ENCODE results near the gene ZNF684.
"Not testable (repeated sequence)": the region's sequence is repeated elsewhere in the genome, so short reads cannot be mapped to it uniquely, and the experiment has no call there.

Gene ZNF684

DNA sequence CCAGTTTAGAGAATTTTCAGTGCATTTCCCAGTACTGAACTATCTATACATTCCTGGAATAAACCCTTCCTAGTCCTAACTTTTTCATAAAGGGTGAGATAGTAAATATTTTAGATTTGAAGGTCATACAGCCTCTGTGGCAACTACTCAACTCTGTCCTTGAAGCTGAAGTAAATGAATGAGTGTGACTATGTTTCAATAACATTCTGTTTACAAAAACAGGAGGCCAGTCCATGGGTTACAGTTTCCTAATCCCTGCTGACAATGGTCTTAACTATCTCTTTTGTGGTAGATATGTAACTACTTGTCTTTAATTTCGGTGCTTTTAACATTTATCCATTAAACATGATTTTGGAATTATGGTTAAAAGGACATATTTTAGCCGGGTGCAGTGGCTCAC is 4.3 kb downstream of the ZNF684 start:
- Histone ChIP-seq H3K9me3 (ENCODE audit: control insufficient read depth, insufficient read depth, low read length) (no peaks in the 10 kb centered on the region), H3K36me3 (ENCODE audit: control insufficient read depth, insufficient read depth, low read length) (no peaks in the 10 kb centered on the region), H3K27me3 (ENCODE audit: control insufficient read depth, insufficient read depth, low read length) (no peaks in the 10 kb centered on the region), H3K4me1 (ENCODE audit: control insufficient read depth, insufficient read depth, low read length) (no peaks in the 10 kb centered on the region), H3K27ac (ENCODE audit: low read length) (no peak overlapping the region), H3K4me3 (ENCODE audit: low read length) (no peak overlapping the region)
- no CpG with 5 or more reads among the region's 2 CpGs for WGBS (ENCODE audit: insufficient coverage, insufficient read length)
- no peak for DNase-seq (ENCODE audit: low read depth, low spot score)

- WGBS (ENCODE audit: insufficient coverage, insufficient read length), result no CpG with 5 or more reads among the region's 7 CpGs
- H3K27ac ChIP-seq (ENCODE audit: low read length), result no peak overlapping the region
- no peak for DNase-seq (ENCODE audit: low read depth, low spot score)
- H3K36me3 ChIP-seq (ENCODE audit: control insufficient read depth, insufficient read depth, low read length), result no peaks in the 10 kb centered on the region
- no peaks in the 10 kb centered on the region for H3K4me1 ChIP-seq (ENCODE audit: control insufficient read depth, insufficient read depth, low read length)
- no peak overlapping the region for H3K4me3 ChIP-seq (ENCODE audit: low read length)
- H3K9me3 ChIP-seq (ENCODE audit: control insufficient read depth, insufficient read depth, low read length), result no peaks in the 10 kb centered on the region
- no peaks in the 10 kb centered on the region for H3K27me3 ChIP-seq (ENCODE audit: control insufficient read depth, insufficient read depth, low read length)
Observed at GRCh38 chr1:40539338-40539737, 7.9 kb downstream of the ZNF684 start.

DNA sequence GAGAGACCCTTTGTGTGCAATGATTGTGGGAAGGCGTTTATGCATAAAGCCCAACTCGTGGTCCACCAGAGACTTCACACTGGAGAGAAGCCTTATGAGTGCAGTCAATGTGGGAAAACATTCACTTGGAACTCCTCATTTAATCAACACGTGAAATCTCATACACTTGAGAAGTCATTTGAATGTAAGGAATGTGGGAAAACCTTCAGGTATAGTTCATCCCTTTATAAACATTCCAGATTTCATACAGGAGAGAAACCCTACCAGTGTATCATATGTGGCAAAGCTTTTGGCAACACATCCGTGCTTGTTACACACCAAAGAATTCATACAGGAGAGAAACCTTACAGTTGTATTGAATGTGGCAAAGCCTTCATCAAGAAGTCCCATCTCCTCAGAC is 15.5 kb downstream of the ZNF684 start:
- H3K27ac ChIP-seq (ENCODE audit: low read length), result no peak overlapping the region
- no peaks in the 10 kb centered on the region for H3K27me3 ChIP-seq (ENCODE audit: control insufficient read depth, insufficient read depth, low read length)
- peaks cover 2% of the 10 kb centered on the region; the same call in 1 of the 2 replicates for H3K9me3 ChIP-seq (ENCODE audit: control insufficient read depth, insufficient read depth, low read length)
- no CpG with 5 or more reads among the region's 4 CpGs for WGBS (ENCODE audit: insufficient coverage, insufficient read length)
- no peak overlapping the region for H3K4me3 ChIP-seq (ENCODE audit: low read length)
- peaks cover 6% of the 10 kb centered on the region; the same call in 1 of the 2 replicates for H3K36me3 ChIP-seq (ENCODE audit: control insufficient read depth, insufficient read depth, low read length)
- DNase-seq (ENCODE audit: low read depth, low spot score), result no peak
- H3K4me1 ChIP-seq (ENCODE audit: control insufficient read depth, insufficient read depth, low read length), result no peaks in the 10 kb centered on the region

DNA sequence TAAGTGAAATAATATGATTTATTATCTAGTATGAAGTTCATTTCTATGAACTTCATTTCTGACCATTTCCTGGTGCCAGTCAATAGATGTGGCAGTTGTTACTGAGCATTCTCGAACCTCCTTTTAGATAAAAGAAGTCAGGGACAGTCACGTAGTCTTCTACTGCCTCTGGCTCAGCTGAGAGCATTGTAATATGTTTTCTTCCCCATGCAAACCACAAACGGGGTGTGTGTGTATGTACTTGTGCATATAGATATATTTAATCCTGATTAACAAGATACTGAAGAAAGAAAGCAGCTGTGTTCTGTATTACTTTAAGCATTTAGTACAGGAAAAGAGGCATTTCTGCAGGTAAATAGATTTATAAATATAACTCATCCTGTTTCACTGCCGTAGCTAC is 21.6 kb downstream of the ZNF684 start:
- WGBS (ENCODE audit: insufficient coverage, insufficient read length), result no CpG with 5 or more reads among the region's 4 CpGs
- H3K4me3 ChIP-seq (ENCODE audit: low read length), result no peak overlapping the region
- H3K27me3 ChIP-seq (ENCODE audit: control insufficient read depth, insufficient read depth, low read length), result no peaks in the 10 kb centered on the region
- no peaks in the 10 kb centered on the region for H3K4me1 ChIP-seq (ENCODE audit: control insufficient read depth, insufficient read depth, low read length)
- no peaks in the 10 kb centered on the region for H3K36me3 ChIP-seq (ENCODE audit: control insufficient read depth, insufficient read depth, low read length)
- DNase-seq (ENCODE audit: low read depth, low spot score), result no peak
- H3K9me3 ChIP-seq (ENCODE audit: control insufficient read depth, insufficient read depth, low read length), result no peaks in the 10 kb centered on the region
- no peak overlapping the region for H3K27ac ChIP-seq (ENCODE audit: low read length)

DNA sequence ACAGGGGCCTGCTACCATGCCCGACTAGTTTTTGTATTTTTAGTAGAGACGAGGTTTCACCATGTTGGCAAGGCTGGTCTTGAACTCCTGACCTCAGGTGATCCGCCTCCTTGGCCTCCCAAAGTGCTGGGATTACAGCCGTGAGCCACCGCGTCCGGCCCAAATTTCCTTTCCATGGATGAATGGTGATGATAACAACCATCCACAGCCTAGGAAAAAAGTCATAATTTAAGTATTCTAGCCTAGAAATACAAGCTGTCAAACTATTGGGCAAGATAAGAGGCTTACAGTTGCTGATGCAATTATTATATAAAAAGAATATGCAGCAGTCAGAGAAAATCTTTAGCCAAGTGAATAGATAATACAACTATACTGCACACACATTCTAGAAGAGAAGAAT is 23.4 kb downstream of the ZNF684 start:
- DNase-seq (ENCODE audit: low read depth, low spot score); H3K4me3 ChIP-seq (ENCODE audit: low read length); H3K36me3 ChIP-seq (ENCODE audit: control insufficient read depth, insufficient read depth, low read length); H3K4me1 ChIP-seq (ENCODE audit: control insufficient read depth, insufficient read depth, low read length); H3K27ac ChIP-seq (ENCODE audit: low read length); H3K9me3 ChIP-seq (ENCODE audit: control insufficient read depth, insufficient read depth, low read length); H3K27me3 ChIP-seq (ENCODE audit: control insufficient read depth, insufficient read depth, low read length): not testable (repeated sequence)
- no CpG with 5 or more reads among the region's 7 CpGs for WGBS (ENCODE audit: insufficient coverage, insufficient read length)

- Histone ChIP-seq H3K27me3 (ENCODE audit: control insufficient read depth, insufficient read depth, low read length) (no peaks in the 10 kb centered on the region), H3K4me1 (ENCODE audit: control insufficient read depth, insufficient read depth, low read length) (no peaks in the 10 kb centered on the region), H3K9me3 (ENCODE audit: control insufficient read depth, insufficient read depth, low read length) (no peaks in the 10 kb centered on the region), H3K27ac (ENCODE audit: low read length) (no peak overlapping the region), H3K36me3 (ENCODE audit: control insufficient read depth, insufficient read depth, low read length) (no peaks in the 10 kb centered on the region), H3K4me3 (ENCODE audit: low read length) (no peak overlapping the region)
- no CpG with 5 or more reads among the region's 5 CpGs for WGBS (ENCODE audit: insufficient coverage, insufficient read length)
- no peak for DNase-seq (ENCODE audit: low read depth, low spot score)
Observed at GRCh38 chr1:40556121-40556520, 24.7 kb downstream of the ZNF684 start.

DNA sequence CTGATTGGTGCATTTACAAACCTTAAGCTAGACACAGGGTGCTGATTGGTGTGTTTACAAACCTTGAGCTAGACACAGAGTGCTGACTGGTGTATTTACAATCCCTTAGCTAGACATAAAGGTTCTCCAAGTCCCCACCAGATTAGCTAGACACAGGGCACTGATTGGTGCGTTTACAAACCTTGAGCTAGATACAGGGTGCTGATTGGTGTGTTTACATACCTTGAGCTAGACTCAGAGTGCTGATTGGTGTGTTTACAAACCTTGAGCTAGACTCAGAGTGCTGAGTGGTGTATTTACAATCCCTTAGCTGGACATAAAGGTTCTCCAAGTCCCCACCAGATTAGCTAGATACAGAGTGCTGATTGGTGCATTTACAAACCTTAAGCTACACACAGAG is 26.8 kb downstream of the ZNF684 start:
- not testable (repeated sequence) for H3K36me3 ChIP-seq (ENCODE audit: control insufficient read depth, insufficient read depth, low read length); H3K9me3 ChIP-seq (ENCODE audit: control insufficient read depth, insufficient read depth, low read length); H3K27ac ChIP-seq (ENCODE audit: low read length); DNase-seq (ENCODE audit: low read depth, low spot score); H3K4me1 ChIP-seq (ENCODE audit: control insufficient read depth, insufficient read depth, low read length); H3K4me3 ChIP-seq (ENCODE audit: low read length); H3K27me3 ChIP-seq (ENCODE audit: control insufficient read depth, insufficient read depth, low read length)
- WGBS (ENCODE audit: insufficient coverage, insufficient read length), result no CpG with 5 or more reads among the region's 1 CpG

DNA sequence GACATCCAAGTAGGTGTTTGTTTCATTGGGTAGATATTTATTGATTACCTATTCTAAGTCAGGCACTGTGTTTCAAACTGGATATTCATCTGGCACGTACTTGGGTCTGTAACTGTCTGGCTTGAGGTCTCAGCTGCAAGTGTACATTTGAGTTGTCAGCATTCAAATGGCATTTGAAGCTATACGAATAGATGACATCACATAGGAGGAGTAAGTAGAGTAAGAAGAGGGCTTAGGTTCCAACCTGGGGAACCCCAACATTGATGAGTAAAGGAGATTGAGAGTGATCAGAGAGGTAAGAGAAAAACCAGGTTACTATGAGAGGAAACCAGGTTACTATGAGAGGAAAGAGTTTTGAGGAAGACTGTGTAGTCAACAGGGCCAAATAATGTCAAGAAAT is 30.7 kb downstream of the ZNF684 start:
- Histone ChIP-seq H3K36me3 (ENCODE audit: control insufficient read depth, insufficient read depth, low read length) (no peaks in the 10 kb centered on the region), H3K9me3 (ENCODE audit: control insufficient read depth, insufficient read depth, low read length) (no peaks in the 10 kb centered on the region), H3K4me1 (ENCODE audit: control insufficient read depth, insufficient read depth, low read length) (no peaks in the 10 kb centered on the region)

GRCh38 chr1:40563266-40563665 is 31.8 kb downstream of the ZNF684 start:
- no peaks in the 10 kb centered on the region for H3K9me3 ChIP-seq (ENCODE audit: control insufficient read depth, insufficient read depth, low read length)
- no peak for DNase-seq (ENCODE audit: low read depth, low spot score)
- H3K27ac ChIP-seq (ENCODE audit: low read length), result no peak overlapping the region
- no peaks in the 10 kb centered on the region for H3K4me1 ChIP-seq (ENCODE audit: control insufficient read depth, insufficient read depth, low read length)
- H3K36me3 ChIP-seq (ENCODE audit: control insufficient read depth, insufficient read depth, low read length), result no peaks in the 10 kb centered on the region
- H3K4me3 ChIP-seq (ENCODE audit: low read length), result no peak overlapping the region
- H3K27me3 ChIP-seq (ENCODE audit: control insufficient read depth, insufficient read depth, low read length), result no peaks in the 10 kb centered on the region
- no CpG with 5 or more reads among the region's 4 CpGs for WGBS (ENCODE audit: insufficient coverage, insufficient read length)

More for the DNA sequence above, 30.7 kb downstream of the ZNF684 start:
- no peak overlapping the region for H3K4me3 ChIP-seq (ENCODE audit: low read length)
- H3K27me3 ChIP-seq (ENCODE audit: control insufficient read depth, insufficient read depth, low read length), result no peaks in the 10 kb centered on the region
- H3K27ac ChIP-seq (ENCODE audit: low read length), result no peak overlapping the region
- no CpG with 5 or more reads among the region's 2 CpGs for WGBS (ENCODE audit: insufficient coverage, insufficient read length)
- no peak for DNase-seq (ENCODE audit: low read depth, low spot score)

DNA sequence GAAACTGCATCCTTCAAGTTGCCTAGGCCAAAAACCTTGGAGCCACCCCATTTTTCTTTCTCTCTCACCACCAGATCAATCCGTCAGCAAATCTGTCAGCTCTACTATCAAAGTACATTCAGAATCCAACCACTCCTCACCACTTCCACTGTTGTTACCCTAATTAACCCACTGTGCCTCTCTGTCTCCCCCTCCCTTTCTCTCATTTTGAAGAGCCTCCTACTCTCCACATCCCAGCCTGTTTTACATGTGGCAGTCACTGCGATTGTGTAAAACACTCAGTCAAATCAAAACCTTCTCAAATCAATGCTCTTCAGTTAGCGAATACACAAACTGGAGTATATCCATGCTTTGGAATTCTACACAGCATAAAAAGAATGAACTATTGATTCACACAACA is 33.1 kb downstream of the ZNF684 start:
- Histone ChIP-seq H3K36me3 (ENCODE audit: control insufficient read depth, insufficient read depth, low read length) (no peaks in the 10 kb centered on the region), H3K27me3 (ENCODE audit: control insufficient read depth, insufficient read depth, low read length) (no peaks in the 10 kb centered on the region), H3K4me1 (ENCODE audit: control insufficient read depth, insufficient read depth, low read length) (no peaks in the 10 kb centered on the region), H3K4me3 (ENCODE audit: low read length) (no peak overlapping the region), H3K27ac (ENCODE audit: low read length) (no peak overlapping the region), H3K9me3 (ENCODE audit: control insufficient read depth, insufficient read depth, low read length) (no peaks in the 10 kb centered on the region)
- no peak for DNase-seq (ENCODE audit: low read depth, low spot score)
- WGBS (ENCODE audit: insufficient coverage, insufficient read length), result no CpG with 5 or more reads among the region's 3 CpGs

- Histone ChIP-seq H3K27me3 (ENCODE audit: control insufficient read depth, insufficient read depth, low read length) (no peaks in the 10 kb centered on the region), H3K9me3 (ENCODE audit: control insufficient read depth, insufficient read depth, low read length) (no peaks in the 10 kb centered on the region), H3K4me1 (ENCODE audit: control insufficient read depth, insufficient read depth, low read length) (no peaks in the 10 kb centered on the region), H3K36me3 (ENCODE audit: control insufficient read depth, insufficient read depth, low read length) (no peaks in the 10 kb centered on the region), H3K4me3 (ENCODE audit: low read length) (no peak overlapping the region), H3K27ac (ENCODE audit: low read length) (no peak overlapping the region)
- WGBS (ENCODE audit: insufficient coverage, insufficient read length), result no CpG with 5 or more reads among the region's 3 CpGs
- DNase-seq (ENCODE audit: low read depth, low spot score), result no peak
Observed at GRCh38 chr1:40564913-40565312, 33.5 kb downstream of the ZNF684 start.

Data from iPS DF 6.9 (cell line).